HG03520 (cell line): ENCODE data around the gene MFAP5.
"Not testable (repeated sequence)": the region's sequence is repeated elsewhere in the genome, so short reads cannot be mapped to it uniquely, and the experiment has no call there.

ENCODE experiments used
- ATAC-seq: cut with Tn5 transposase; IDR thresholded peaks from one replicate; pipeline ENCODE4 v1.9.1; 2021; ENCODE audit warnings: mild to moderate bottlenecking, moderate library complexity; ENCODE audit not compliant: unreplicated experiment

Gene MFAP5

GRCh38 chr12:8635342-8636006, 27.2 kb downstream of the MFAP5 start:
- ATAC-seq: not testable (repeated sequence)

- ATAC-seq: no peak
Observed at GRCh38 chr12:8630131-8630530, 32.5 kb downstream of the MFAP5 start.

GRCh38 chr12:8629486-8630033, 33.1 kb downstream of the MFAP5 start:
- ATAC-seq: peak; percentile 90

GRCh38 chr12:8628731-8629130, 33.9 kb downstream of the MFAP5 start:
- ATAC-seq: no peak

GRCh38 chr12:8624750-8625149, 37.9 kb downstream of the MFAP5 start:
- not testable (repeated sequence) for ATAC-seq

- ATAC-seq: no peak
Observed at GRCh38 chr12:8622646-8623045, 40.0 kb downstream of the MFAP5 start.

GRCh38 chr12:8615206-8615605, 47.4 kb downstream of the MFAP5 start:
- no peak for ATAC-seq

- not testable (repeated sequence) for ATAC-seq
Observed at GRCh38 chr12:8613881-8614280, 48.7 kb downstream of the MFAP5 start.

- no peak for ATAC-seq
Observed at GRCh38 chr12:8612629-8613028, 50.0 kb downstream of the MFAP5 start, which contains the start of gene AICDA. AICDA (minus strand) TSS chr12:8612859; CDS start chr12:8612767, 92 bp downstream.

- no peak for ATAC-seq
Observed at GRCh38 chr12:8609061-8609570, 53.5 kb downstream of the MFAP5 start.

- ATAC-seq: no peak
Observed at GRCh38 chr12:8606890-8607289, 55.7 kb downstream of the MFAP5 start.

- no peak for ATAC-seq
Observed at GRCh38 chr12:8605057-8605456, 57.6 kb downstream of the MFAP5 start.

GRCh38 chr12:8603856-8604255, 58.8 kb downstream of the MFAP5 start:
- no peak for ATAC-seq

GRCh38 chr12:8603286-8603685, 59.3 kb downstream of the MFAP5 start:
- no peak for ATAC-seq

- ATAC-seq: no peak
Observed at GRCh38 chr12:8596561-8596960, 66.1 kb downstream of the MFAP5 start.
